ENCODE results near the gene CMTM6.
"Not testable (repeated sequence)": the region's sequence is repeated elsewhere in the genome, so short reads cannot be mapped to it uniquely, and the experiment has no call there.

Gene CMTM6, protein sequence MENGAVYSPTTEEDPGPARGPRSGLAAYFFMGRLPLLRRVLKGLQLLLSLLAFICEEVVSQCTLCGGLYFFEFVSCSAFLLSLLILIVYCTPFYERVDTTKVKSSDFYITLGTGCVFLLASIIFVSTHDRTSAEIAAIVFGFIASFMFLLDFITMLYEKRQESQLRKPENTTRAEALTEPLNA

GRCh38 chr3:32502118-32502945, at the start of gene CMTM6:
Gene CMTM6, minus strand, starts transcription at chr3:32502852. Its CDS starts 107 bp downstream, at chr3:32502745.
- peak; percentile 36 for DNase-seq (ENCODE audit: low read depth)

- DNase-seq (ENCODE audit: low read depth), result no peak
Observed at GRCh38 chr3:32552013-32552412, 49.4 kb upstream of the CMTM6 start.

GRCh38 chr3:32551496-32551895, 48.8 kb upstream of the CMTM6 start:
- DNase-seq (ENCODE audit: low read depth), result no peak

GRCh38 chr3:32551087-32551486, 48.4 kb upstream of the CMTM6 start:
- no peak for DNase-seq (ENCODE audit: low read depth)

GRCh38 chr3:32545305-32545704, 42.7 kb upstream of the CMTM6 start:
- DNase-seq (ENCODE audit: low read depth), result no peak

DNA sequence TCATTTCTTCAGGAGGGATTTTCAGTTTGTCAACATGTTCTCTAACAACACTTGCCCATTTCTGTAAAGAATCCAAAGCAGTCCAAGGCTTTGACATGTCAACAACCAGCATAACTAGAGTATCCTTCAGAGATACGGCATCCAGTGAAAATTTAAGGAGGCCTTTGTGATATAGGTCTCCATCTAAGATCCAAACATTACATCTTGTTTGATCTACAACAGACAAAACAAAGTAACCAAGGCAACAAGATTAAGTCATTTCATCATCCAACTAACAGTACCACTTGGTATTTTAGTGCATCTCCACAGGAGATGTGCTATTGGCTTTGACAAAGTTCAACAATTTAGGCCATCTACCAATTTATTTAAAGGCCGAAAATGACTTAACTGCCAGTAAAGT, 42.2 kb upstream of the CMTM6 start:
- no peak for DNase-seq (ENCODE audit: low read depth)

DNA sequence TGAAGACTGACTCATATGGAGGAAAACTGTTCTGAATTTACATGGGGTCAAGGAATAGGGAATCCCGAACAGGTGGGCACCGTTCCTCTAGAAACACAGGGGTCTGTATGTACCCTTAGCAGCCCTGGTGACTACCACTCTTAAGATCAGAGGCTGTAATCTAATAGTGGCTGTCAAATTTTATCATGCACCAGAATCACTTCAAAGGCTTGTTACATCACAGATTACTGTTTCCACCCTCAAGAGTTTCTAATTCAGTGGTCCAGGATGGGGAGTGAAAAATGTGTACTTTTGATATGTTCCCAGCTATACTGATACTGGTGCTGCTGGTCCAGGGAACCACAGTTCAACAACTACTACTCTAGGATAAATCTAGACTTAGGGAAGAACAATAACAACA, 40.2 kb upstream of the CMTM6 start:
- DNase-seq (ENCODE audit: low read depth), result no peak

DNA sequence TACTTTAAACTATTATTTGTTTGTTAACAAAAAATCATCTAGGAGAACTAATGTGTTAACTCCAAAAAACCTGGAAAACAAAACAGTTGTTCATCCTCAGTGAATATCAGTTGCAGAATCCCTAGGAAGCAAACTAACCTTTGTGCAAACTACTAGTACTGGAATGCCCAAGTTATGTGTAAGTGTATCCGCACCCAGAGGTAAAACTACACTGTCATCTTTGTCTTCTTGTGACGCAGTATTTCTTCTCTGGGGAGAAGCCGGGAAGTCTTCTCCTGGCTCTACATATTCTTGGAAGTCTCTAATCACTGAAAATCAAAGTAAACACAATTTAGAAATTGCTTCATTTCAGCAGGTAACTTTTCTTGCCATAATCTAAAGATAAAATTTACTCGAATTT, 38.2 kb upstream of the CMTM6 start:
- DNase-seq (ENCODE audit: low read depth), result no peak

DNA sequence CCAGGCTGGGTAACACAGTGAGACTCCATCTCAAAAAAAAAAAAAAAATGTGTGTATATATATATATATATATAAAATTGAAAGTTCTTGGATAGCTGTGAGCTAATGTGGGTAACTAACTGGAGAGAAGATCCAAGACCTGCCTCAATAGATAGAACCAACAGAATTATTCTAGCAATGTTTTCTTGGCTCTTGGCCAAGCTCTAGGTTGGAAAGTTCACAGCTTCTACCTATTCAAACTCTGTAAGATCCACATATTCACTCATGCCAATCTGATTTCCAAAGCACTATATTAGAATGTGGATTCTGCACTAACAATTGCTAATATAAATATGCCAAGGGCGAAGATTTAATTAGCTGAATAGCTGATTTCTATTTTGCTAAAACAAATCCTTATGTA, 29.8 kb upstream of the CMTM6 start:
- no peak for DNase-seq (ENCODE audit: low read depth)

DNA sequence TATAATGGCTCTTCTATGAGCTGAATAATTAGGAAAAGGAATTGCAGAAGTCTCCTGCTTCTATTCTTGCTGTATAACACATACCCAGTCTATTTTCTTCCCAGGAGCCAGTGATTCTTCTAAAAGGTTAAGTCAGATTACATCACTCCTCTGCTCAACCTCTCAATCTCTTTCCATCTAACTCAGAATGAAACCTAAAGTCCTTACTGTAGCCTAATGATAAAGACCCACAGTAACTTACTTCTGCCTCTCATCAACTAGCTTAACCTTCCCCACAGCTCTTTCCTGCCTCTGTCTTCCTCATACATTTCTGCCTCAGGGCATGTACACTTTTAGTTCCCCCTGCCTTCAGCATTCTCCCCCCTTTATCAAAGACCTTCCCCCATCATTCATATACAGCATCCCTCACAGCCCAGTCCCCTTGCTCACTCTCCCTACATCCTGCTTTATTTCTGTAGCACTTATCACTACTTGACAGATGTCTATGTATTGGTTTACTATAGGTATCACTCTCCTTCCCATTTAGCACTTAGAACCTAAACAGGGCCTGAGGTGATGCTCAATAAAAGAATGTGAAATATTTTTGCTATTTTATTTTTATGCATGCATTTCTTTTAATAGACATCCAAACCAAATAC, 28.5 kb upstream of the CMTM6 start:
- no peak for DNase-seq (ENCODE audit: low read depth)

- no peak for DNase-seq (ENCODE audit: low read depth)
Observed at GRCh38 chr3:32525720-32526119, 23.1 kb upstream of the CMTM6 start.

DNA sequence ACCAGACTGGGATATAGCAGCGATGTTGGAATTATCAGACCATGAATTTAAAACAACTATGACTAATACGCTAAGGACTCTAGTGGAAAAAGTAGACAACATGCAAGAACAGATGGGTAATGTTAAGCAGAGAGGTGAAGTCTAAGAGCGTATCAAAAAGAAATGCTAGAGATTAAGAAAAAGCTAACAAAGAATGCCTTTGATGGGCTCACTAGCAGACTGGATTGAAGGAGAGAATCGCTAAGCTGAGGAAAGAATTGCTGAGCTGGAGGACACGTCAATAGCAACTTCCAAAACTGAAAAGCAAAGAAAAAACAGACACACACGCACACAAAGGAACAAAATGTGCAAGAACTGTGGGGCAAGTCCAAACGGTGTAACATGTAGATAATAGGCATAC, 20.0 kb upstream of the CMTM6 start:
- DNase-seq (ENCODE audit: low read depth), result no peak

- DNase-seq (ENCODE audit: low read depth), result not testable (repeated sequence)
Observed at GRCh38 chr3:32518921-32519320, 16.3 kb upstream of the CMTM6 start.

DNA sequence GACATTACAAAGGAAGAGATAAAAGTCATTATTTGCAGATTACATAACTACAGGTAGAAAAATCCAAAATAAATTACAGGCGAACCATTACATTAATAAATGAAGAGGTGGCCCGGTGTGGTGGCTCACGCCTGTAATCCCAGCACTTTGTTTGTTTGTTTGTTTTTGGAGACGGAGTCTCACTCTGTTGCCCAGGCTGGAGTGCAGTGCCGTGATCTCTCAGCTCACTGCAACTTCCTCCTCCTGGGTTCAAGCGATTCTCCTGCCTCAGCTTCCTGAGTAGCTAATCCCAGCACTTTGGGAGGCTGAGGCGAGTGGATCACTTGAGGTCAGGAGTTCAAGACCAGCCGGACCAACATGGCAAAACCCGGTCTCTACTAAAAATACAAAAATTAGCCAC, 14.1 kb upstream of the CMTM6 start:
- not testable (repeated sequence) for DNase-seq (ENCODE audit: low read depth)

DNA sequence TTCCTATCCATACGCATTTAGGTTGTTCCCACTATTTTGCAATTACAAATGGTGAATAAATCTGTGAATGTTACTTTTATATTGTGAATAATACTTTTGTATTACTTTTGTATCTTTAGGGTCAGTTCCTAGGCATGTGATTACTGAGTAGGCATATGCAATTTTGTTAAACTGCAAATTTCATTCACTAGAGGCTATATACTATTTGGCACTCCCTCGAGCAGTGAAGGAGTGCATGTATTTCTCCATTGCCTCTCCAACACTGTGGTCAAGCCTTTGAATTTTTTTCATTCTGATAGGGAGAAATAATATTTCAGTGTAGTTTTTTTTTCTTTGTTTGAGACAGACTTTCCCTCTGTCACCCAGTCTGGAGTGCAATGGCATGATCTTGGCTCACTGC, 8.4 kb upstream of the CMTM6 start:
- no peak for DNase-seq (ENCODE audit: low read depth)

GRCh38 chr3:32510075-32510724, 7.5 kb upstream of the CMTM6 start:
- peak; percentile 36 for DNase-seq (ENCODE audit: low read depth)

GRCh38 chr3:32508711-32509110, 6.1 kb upstream of the CMTM6 start:
- no peak for DNase-seq (ENCODE audit: low read depth)

GRCh38 chr3:32506466-32506865, 3.8 kb upstream of the CMTM6 start:
- DNase-seq (ENCODE audit: low read depth), result no peak

DNA sequence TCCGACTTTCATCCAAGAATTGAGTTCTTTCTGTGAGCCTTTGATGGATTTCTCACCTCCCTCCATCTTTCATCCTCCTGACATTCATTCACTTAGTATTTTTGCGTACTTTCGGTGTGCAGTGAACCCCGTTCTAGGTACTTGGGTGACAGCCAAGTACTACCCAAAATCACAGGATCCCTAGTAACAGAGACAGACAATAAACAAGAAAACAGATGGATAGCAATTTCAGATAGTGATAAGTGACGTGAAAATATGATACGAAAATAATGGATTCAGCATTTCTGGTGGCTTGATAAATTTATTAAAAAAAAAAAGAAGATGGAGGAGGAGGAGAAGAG, 264 bp upstream of the CMTM6 start:
- no peak for DNase-seq (ENCODE audit: low read depth)

- DNase-seq (ENCODE audit: low read depth), result no peak
Observed at GRCh38 chr3:32501783-32502117, 902 bp downstream of the CMTM6 start.

DNA sequence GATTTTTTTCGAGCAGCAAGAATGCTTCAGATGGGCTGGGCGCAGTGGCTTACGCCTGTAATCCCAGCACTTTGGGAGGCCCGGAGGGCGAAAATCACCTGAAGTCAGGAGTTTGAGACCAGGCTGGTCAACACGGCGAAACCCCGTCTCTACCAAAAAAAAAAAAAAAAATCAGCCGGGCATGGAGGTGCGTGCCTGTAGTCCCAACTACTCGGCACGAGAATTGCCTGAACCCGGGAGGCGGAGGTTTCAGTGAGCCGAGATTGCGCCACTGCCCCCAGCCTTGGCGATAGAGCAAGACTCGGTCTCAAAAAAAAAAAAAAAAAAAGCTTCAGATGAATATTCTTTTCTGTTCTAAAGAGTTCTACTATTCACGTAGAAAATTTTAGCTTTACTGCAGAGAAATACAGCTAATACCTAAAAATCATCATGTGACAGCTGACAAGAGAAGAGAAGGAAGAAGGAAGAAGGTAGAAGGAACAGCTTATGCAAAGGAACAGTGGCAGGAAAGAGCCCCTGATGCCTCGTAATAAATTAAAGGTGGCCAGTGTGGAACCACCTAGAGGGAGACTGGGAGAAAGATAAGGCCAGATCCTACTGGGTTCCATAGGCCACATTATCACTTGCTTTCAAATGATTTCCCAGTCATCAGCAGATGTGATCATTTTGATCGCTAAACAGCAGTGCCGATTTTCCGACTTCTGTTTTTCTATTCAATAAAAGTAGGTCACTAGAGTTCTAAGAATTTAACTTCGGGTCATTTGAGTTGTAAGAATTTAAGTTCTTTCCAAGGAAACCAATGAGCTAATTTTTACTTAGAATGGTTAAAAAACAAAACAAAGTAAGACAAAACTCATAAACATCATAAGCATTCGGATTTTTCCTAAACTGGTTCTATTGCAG, 1.5 kb downstream of the CMTM6 start:
- DNase-seq (ENCODE audit: low read depth), result no peak

GRCh38 chr3:32500231-32500630, 2.4 kb downstream of the CMTM6 start:
- no peak for DNase-seq (ENCODE audit: low read depth)

Data from HS-5 (cell line).